Gastrocnemius medialis (tissue), 4 donors: ENCODE data around the gene PBRM1. TPM values are rescaled to one million over a fixed set of nuclear protein-coding genes. Genes with fewer than 3 reads are reported as not detected.
A peak's percentile ranks its signal among the peaks of the same experiment; 100 is the strongest.

Experiments
- ATAC-seq, 2 donors: fragments of 150-250 bp; one replicate each; pipeline ENCODE4 v1.9.1; 2016
- DNase-seq, 2 donors: peaks; one replicate each; pipeline ENCODE4 v3.0.0-alpha.2; 2019
- H3K27ac ChIP-seq, 4 donors: fragments of 200-600 bp; sonication (generic); 1 replicate in 1 of 4; 2 replicates in 3 of 4; pipeline ENCODE4 v1.5.1; 2016 to 2018; ENCODE audit warnings: mild to moderate bottlenecking in 2 of 4, moderate library complexity in 1 of 4
- H3K27me3 ChIP-seq, 3 donors: fragments of 200-600 bp; sonication (generic) in 2 of 3; 1 replicate in 1 of 3; 2 replicates in 2 of 3; pipeline versions ENCODE4 v1.5.1 to v1.6.0; 2016 to 2019; ENCODE audit warnings: mild to moderate bottlenecking in 1 of 3, moderate library complexity in 1 of 3
- H3K36me3 ChIP-seq, 2 donors: fragments of 200-600 bp; sonication (generic) in 1 of 2; one replicate each; pipeline ENCODE4 v1.5.1; 2017 to 2018
- H3K4me1 ChIP-seq, 2 donors: fragments of 200-600 bp; sonication (generic) in 1 of 2; one replicate each; pipeline ENCODE4 v1.5.1; 2016 to 2017; ENCODE audit warnings: mild to moderate bottlenecking in 2 of 2
- H3K4me3 ChIP-seq, 4 donors: fragments of 200-600 bp; sonication (generic) in 3 of 4; 1 replicate in 1 of 4; 2 replicates in 3 of 4; pipeline ENCODE4 v1.5.1; 2016 to 2019; ENCODE audit warnings: mild to moderate bottlenecking in 2 of 4
- H3K9me3 ChIP-seq, 3 donors: fragments of 200-600 bp; sonication (generic) in 2 of 3; 1 replicate in 1 of 3; 2 replicates in 2 of 3; pipeline ENCODE4 v1.5.1; 2016 to 2019
- CTCF ChIP-seq, 5 experiments: fragments of 450-650 bp in 3 of 5; fragments of 200-600 bp in 2 of 5; sonication (generic) in 2 of 5; IDR thresholded peaks in 4 of 5; conservative IDR thresholded peaks in 1 of 5; 1 replicate in 4 of 5; 2 replicates in 1 of 5; pipeline ENCODE4 v1.5.1; 2016 to 2019; ENCODE audit warnings: antibody characterized with exemption in 5 of 5, mild to moderate bottlenecking in 3 of 5, moderate library complexity in 3 of 5
- POLR2A ChIP-seq, 2 donors: fragments of 450-650 bp; IDR thresholded peaks; one replicate each; pipeline ENCODE4 v1.6.1; 2017; ENCODE audit warnings: antibody characterized with exemption in 2 of 2, mild to moderate bottlenecking in 2 of 2, moderate library complexity in 2 of 2
- in situ Hi-C, 4 donors: fragments of 200-750 bp; cut with MboI; loops; one replicate each; pipeline versions ENCODE4 v1.15.0 to v1.8.0; 2017; ENCODE audit warnings: low sequenced_read_pairs in 4 of 4
- intact Hi-C: fragments of 100-400 bp; cut with DNase I; formaldehyde crosslinking; loops from one replicate; pipeline ENCODE4 v1.15.1; 2023; ENCODE audit warnings: low total_unique reads
- total RNA-seq, 4 donors: library from RNA; depleted of rRNA; stranded (reverse); fragments of >200 nt; gene quantifications; one replicate each; pipeline versions ENCODE4 v1.1.0 to v1.2.3, GENCODE V29; 2016

PBRM1 gene
- total RNA-seq, 4 donors from 2014 or later: 22.9 to 45.2 (median 27.5) TPM

DNA sequence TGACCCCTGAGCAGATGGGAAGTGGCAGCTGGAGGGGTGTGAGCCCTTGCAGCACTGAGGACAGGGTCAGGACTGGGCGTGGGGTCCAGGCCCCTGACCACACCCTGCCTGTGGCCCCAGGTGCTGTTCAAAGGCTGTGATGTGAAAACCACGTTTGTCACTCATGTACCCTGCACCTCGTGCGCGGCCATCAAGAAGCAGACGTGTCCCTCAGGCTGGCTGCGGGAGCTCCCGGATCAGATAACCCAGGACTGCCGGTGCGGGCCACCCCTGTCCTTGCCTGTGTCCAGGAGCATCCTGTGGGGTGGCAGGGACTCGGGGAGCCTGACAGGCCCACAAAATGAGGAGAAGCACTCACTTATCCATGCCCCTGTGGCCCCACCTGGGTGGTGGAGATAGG is 184.7 kb downstream of the PBRM1 start:
- no peaks in the 10 kb centered on the region for H3K36me3 ChIP-seq
- no peak for TF ChIP-seq POLR2A (IDR thresholded peaks at IDR 0.05)
- ATAC-seq: no peak
- DNase-seq: no peak
- no peaks in the 10 kb centered on the region for H3K4me1 ChIP-seq
- in situ Hi-C loops: no loop called here
- intact Hi-C loops: no loop called here
- H3K4me3 ChIP-seq: no peak overlapping the region
- H3K27ac ChIP-seq: no peak overlapping the region
- H3K9me3 ChIP-seq: no peaks in the 10 kb centered on the region
- H3K27me3 ChIP-seq: no peaks in the 10 kb centered on the region

DNA sequence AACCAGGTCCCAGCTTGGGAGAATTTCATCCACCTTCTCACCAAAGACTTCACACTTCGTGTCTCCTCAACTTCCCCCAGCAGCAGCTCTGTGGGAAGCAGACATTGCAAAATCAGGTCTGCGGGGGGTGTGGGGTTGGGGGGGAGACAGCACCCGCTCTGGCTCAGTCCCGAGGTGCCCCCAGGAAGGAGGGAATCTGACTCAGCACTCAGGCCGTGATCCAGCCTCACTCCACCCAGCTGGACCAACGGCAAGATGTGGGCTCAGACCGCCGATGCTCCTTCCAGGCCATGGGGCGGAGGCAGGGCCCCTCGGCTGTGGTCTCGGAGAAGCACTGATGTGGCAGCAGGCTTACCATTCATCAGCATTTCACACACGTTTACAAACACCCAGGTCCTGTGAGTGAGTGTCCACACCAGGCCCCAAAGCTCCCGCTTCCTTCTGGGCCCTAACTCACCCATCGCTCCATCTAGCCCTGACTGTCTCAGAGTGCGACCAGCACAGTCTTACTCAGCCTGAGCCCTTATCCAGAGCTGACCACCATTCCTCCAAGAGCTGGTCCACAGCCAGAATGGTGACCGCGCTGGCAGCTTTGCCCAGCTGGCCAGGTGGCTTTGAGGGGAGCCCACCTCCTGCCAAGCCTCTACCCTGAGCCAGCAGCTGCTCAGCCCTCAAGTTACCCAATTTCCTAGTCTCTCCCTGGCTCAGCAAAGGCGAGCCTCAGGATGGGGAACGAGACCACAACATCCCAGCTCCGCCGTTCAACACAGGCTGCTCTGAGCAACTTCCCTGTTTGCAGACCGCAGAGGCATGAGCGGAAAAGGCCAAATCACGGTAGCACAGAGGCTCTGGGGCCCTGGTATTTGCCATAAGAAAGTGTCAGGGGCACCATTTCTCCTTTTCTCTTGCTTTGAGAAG is 187.3 kb downstream of the PBRM1 start:
- Histone ChIP-seq H3K4me3 (no peak overlapping the region), H3K36me3 (no peaks in the 10 kb centered on the region), H3K9me3 (no peaks in the 10 kb centered on the region), H3K27me3 (no peaks in the 10 kb centered on the region), H3K4me1 (peaks cover 7 to 12% of the 10 kb centered on the region in 2 donors), H3K27ac (no peak overlapping the region)
- intact Hi-C loops: no loop called here
- DNase-seq (peak; percentile 33 to 56), ATAC-seq (no peak)
- no peak for TF ChIP-seq CTCF (IDR thresholded peaks at IDR 0.05 in 4 of 5, conservative IDR thresholded peaks at IDR 0.05 in 1 of 5)
- no peak for TF ChIP-seq POLR2A (IDR thresholded peaks at IDR 0.05)
- in situ Hi-C loops: no loop called here

- peak overlapping the region; percentile 37 to 47 (median 41) for H3K4me3 ChIP-seq
- H3K36me3 ChIP-seq: peaks cover 0 to 21% of the 10 kb centered on the region in 2 donors
- H3K27me3 ChIP-seq: no peaks in the 10 kb centered on the region
- H3K4me1 ChIP-seq: peaks cover 22 to 28% of the 10 kb centered on the region in 2 donors
- in situ Hi-C loops (no loop called here), intact Hi-C loops (no loop called here)
- ATAC-seq (peak in 1 of 2 donors; percentile 47), DNase-seq (no peak)
- TF ChIP-seq POLR2A (IDR thresholded peaks at IDR 0.05) (no peak), CTCF (IDR thresholded peaks at IDR 0.05 in 4 of 5, conservative IDR thresholded peaks at IDR 0.05 in 1 of 5) (no peak)
- H3K9me3 ChIP-seq: no peaks in the 10 kb centered on the region
- H3K27ac ChIP-seq: peak overlapping the region; percentile 42 to 70 (median 66)
These were observed 189.7 kb downstream of the PBRM1 start for GRCh38 chr3:52495777-52496602.

Other genes starting within 250 kb of the PBRM1 start
- 10 to 100 TPM in 3 of 4 donors, 1 to 10 TPM in 1; 3.8 to 20.3 (median 13.1) TPM for gene SEMA3G, start 240.8 kb downstream of the PBRM1 start, total RNA-seq
- over 10,000 TPM in 1 of 4 donors, 1,000 to 10,000 TPM in 3; 5,017 to 11,453 (median 7,253) TPM for gene TNNC1, start 231.9 kb downstream of the PBRM1 start, total RNA-seq
- 10 to 100 TPM; 19.2 to 38.3 (median 25.0) TPM for gene NISCH, start 230.3 kb downstream of the PBRM1 start, total RNA-seq
- 10 to 100 TPM; 10.3 to 27.2 (median 23.3) TPM for gene STAB1, start 190.6 kb downstream of the PBRM1 start, total RNA-seq
- 10 to 100 TPM in 1 of 4 donors, 1 to 10 TPM in 3; 4.4 to 14.7 (median 8.1) TPM for gene NT5DC2, start 152.1 kb downstream of the PBRM1 start, total RNA-seq
- 10 to 100 TPM in 1 of 4 donors, 1 to 10 TPM in 1, under 1 TPM in 2; 0.31 to 26.1 (median 0.87) TPM for gene UQCC5, start 149.3 kb downstream of the PBRM1 start, total RNA-seq
- 100 to 1,000 TPM in 1 of 4 donors, 10 to 100 TPM in 3; 67.6 to 108 (median 94.2) TPM for gene GNL3, start 119 bp upstream of the PBRM1 start, total RNA-seq
- 10 to 100 TPM; 15.6 to 39.6 (median 27.5) TPM for gene GLT8D1, start 19.9 kb upstream of the PBRM1 start, total RNA-seq
- 100 to 1,000 TPM; 152 to 188 (median 162) TPM for gene SPCS1, start 20.2 kb upstream of the PBRM1 start, total RNA-seq
- 10 to 100 TPM; 16.4 to 25.6 (median 22.4) TPM for gene NEK4, start 85.0 kb upstream of the PBRM1 start, total RNA-seq
- 1 to 10 TPM in 1 of 4 donors, under 1 TPM in 1, not detected in 2; 0.72 to 2.1 TPM for gene ITIH1, start 91.7 kb upstream of the PBRM1 start, total RNA-seq
- 1 to 10 TPM in 2 of 4 donors, under 1 TPM in 2; 0.66 to 3.1 (median 1.5) TPM for gene ITIH3, start 108.9 kb upstream of the PBRM1 start, total RNA-seq
- gene ITIH4, start 144.8 kb upstream of the PBRM1 start, total RNA-seq: 10 to 100 TPM in 3 of 4 donors, 1 to 10 TPM in 1; 3.5 to 20.4 (median 12.7) TPM
- 1,000 to 10,000 TPM in 1 of 4 donors, 100 to 1,000 TPM in 3; 218 to 2,149 (median 412) TPM for gene MUSTN1, start 149.1 kb upstream of the PBRM1 start, total RNA-seq
- gene STIMATE, start 211.6 kb upstream of the PBRM1 start, total RNA-seq: 10 to 100 TPM; 20.6 to 64.6 (median 27.8) TPM